ENCODE results near the gene FAM110C.

FAM110C gene

GRCh38 chr2:44748-45341 lies 1.5 kb downstream of the FAM110C start:
- H3K4me3 ChIP-seq (ENCODE audit: low read length in 2 of 2), result peak overlapping the region; percentile 75 to 93
- peaks cover 16 to 41% of the 10 kb centered on the region in 2 donors for H3K4me1 ChIP-seq (ENCODE audit: control insufficient read depth in 2 of 2, insufficient read depth in 2 of 2, low read length in 2 of 2)
- H3K27me3 ChIP-seq (ENCODE audit: control insufficient read depth in 2 of 2, insufficient read depth in 2 of 2, low read length in 2 of 2), result peaks cover 0 to 4% of the 10 kb centered on the region in 2 donors
- H3K36me3 ChIP-seq (ENCODE audit: control insufficient read depth in 2 of 2, insufficient read depth in 2 of 2, low read length in 2 of 2), result peaks cover 7 to 9% of the 10 kb centered on the region in 2 donors
- H3K9ac ChIP-seq (ENCODE audit: low read depth in 1 of 2, low read length in 2 of 2), result peak overlapping the region; percentile 68 to 94
- H3K9me3 ChIP-seq (ENCODE audit: control insufficient read depth in 2 of 2, low read length in 2 of 2), result no peaks in the 10 kb centered on the region
- peak overlapping the region; percentile 93 to 98 for H3K27ac ChIP-seq (ENCODE audit: low read depth in 2 of 2, low read length in 2 of 2)

- H3K27me3 ChIP-seq (ENCODE audit: control insufficient read depth in 2 of 2, insufficient read depth in 2 of 2, low read length in 2 of 2), result peaks cover 0 to 4% of the 10 kb centered on the region in 2 donors
- H3K36me3 ChIP-seq (ENCODE audit: control insufficient read depth in 2 of 2, insufficient read depth in 2 of 2, low read length in 2 of 2), result peaks cover 12 to 13% of the 10 kb centered on the region in 2 donors
- no peaks in the 10 kb centered on the region for H3K9me3 ChIP-seq (ENCODE audit: control insufficient read depth in 2 of 2, low read length in 2 of 2)
- H3K27ac ChIP-seq (ENCODE audit: low read depth in 2 of 2, low read length in 2 of 2), result peak overlapping the region; percentile 35 to 58
- H3K4me3 ChIP-seq (ENCODE audit: low read length in 2 of 2), result peak overlapping the region; percentile 64 to 75
- peaks cover 16 to 46% of the 10 kb centered on the region in 2 donors for H3K4me1 ChIP-seq (ENCODE audit: control insufficient read depth in 2 of 2, insufficient read depth in 2 of 2, low read length in 2 of 2)
- H3K9ac ChIP-seq (ENCODE audit: low read depth in 1 of 2, low read length in 2 of 2), result peak overlapping the region in 1 of 2 donors; percentile 94
Observed at GRCh38 chr2:42788-43187, 3.5 kb downstream of the FAM110C start.

GRCh38 chr2:40465-40864 lies 5.8 kb downstream of the FAM110C start:
- H3K9me3 ChIP-seq (ENCODE audit: control insufficient read depth in 2 of 2, low read length in 2 of 2), result no peaks in the 10 kb centered on the region
- peaks cover 0 to 4% of the 10 kb centered on the region in 2 donors for H3K27me3 ChIP-seq (ENCODE audit: control insufficient read depth in 2 of 2, insufficient read depth in 2 of 2, low read length in 2 of 2)
- H3K36me3 ChIP-seq (ENCODE audit: control insufficient read depth in 2 of 2, insufficient read depth in 2 of 2, low read length in 2 of 2), result peaks cover 12 to 20% of the 10 kb centered on the region in 2 donors
- peaks cover 18 to 55% of the 10 kb centered on the region in 2 donors for H3K4me1 ChIP-seq (ENCODE audit: control insufficient read depth in 2 of 2, insufficient read depth in 2 of 2, low read length in 2 of 2)
- H3K4me3 ChIP-seq (ENCODE audit: low read length in 2 of 2), result no peak overlapping the region
- no peak overlapping the region for H3K27ac ChIP-seq (ENCODE audit: low read depth in 2 of 2, low read length in 2 of 2)
- no peak overlapping the region for H3K9ac ChIP-seq (ENCODE audit: low read depth in 1 of 2, low read length in 2 of 2)

GRCh38 chr2:38155-38554 lies 8.2 kb downstream of the FAM110C start:
- Histone ChIP-seq H3K27ac (ENCODE audit: low read depth in 2 of 2, low read length in 2 of 2) (no peak overlapping the region), H3K4me3 (ENCODE audit: low read length in 2 of 2) (no peak overlapping the region)

GRCh38 chr2:36318-36717 lies 10.0 kb downstream of the FAM110C start:
- Histone ChIP-seq H3K4me3 (ENCODE audit: low read length in 2 of 2) (no peak overlapping the region), H3K4me1 (ENCODE audit: control insufficient read depth in 2 of 2, insufficient read depth in 2 of 2, low read length in 2 of 2) (peaks cover 19 to 62% of the 10 kb centered on the region in 2 donors), H3K36me3 (ENCODE audit: control insufficient read depth in 2 of 2, insufficient read depth in 2 of 2, low read length in 2 of 2) (peaks cover 10 to 20% of the 10 kb centered on the region in 2 donors), H3K27me3 (ENCODE audit: control insufficient read depth in 2 of 2, insufficient read depth in 2 of 2, low read length in 2 of 2) (no peaks in the 10 kb centered on the region), H3K9me3 (ENCODE audit: control insufficient read depth in 2 of 2, low read length in 2 of 2) (no peaks in the 10 kb centered on the region), H3K9ac (ENCODE audit: low read depth in 1 of 2, low read length in 2 of 2) (no peak overlapping the region), H3K27ac (ENCODE audit: low read depth in 2 of 2, low read length in 2 of 2) (peak overlapping the region; percentile 50 to 80)

More at GRCh38 chr2:38155-38554, 8.2 kb downstream of the FAM110C start:
- Histone ChIP-seq H3K4me1 (ENCODE audit: control insufficient read depth in 2 of 2, insufficient read depth in 2 of 2, low read length in 2 of 2) (peaks cover 21 to 68% of the 10 kb centered on the region in 2 donors), H3K9ac (ENCODE audit: low read depth in 1 of 2, low read length in 2 of 2) (no peak overlapping the region), H3K27me3 (ENCODE audit: control insufficient read depth in 2 of 2, insufficient read depth in 2 of 2, low read length in 2 of 2) (no peaks in the 10 kb centered on the region), H3K36me3 (ENCODE audit: control insufficient read depth in 2 of 2, insufficient read depth in 2 of 2, low read length in 2 of 2) (peaks cover 12 to 20% of the 10 kb centered on the region in 2 donors), H3K9me3 (ENCODE audit: control insufficient read depth in 2 of 2, low read length in 2 of 2) (no peaks in the 10 kb centered on the region)

GRCh38 chr2:35852-36251 lies 10.5 kb downstream of the FAM110C start:
- peak overlapping the region in 1 of 2 donors; percentile 17 for H3K4me3 ChIP-seq (ENCODE audit: low read length in 2 of 2)
- H3K27ac ChIP-seq (ENCODE audit: low read depth in 2 of 2, low read length in 2 of 2), result peak overlapping the region; percentile 77 to 80
- H3K9ac ChIP-seq (ENCODE audit: low read depth in 1 of 2, low read length in 2 of 2), result peak overlapping the region in 1 of 2 donors; percentile 40
- peaks cover 9 to 18% of the 10 kb centered on the region in 2 donors for H3K36me3 ChIP-seq (ENCODE audit: control insufficient read depth in 2 of 2, insufficient read depth in 2 of 2, low read length in 2 of 2)
- H3K9me3 ChIP-seq (ENCODE audit: control insufficient read depth in 2 of 2, low read length in 2 of 2), result no peaks in the 10 kb centered on the region
- no peaks in the 10 kb centered on the region for H3K27me3 ChIP-seq (ENCODE audit: control insufficient read depth in 2 of 2, insufficient read depth in 2 of 2, low read length in 2 of 2)
- H3K4me1 ChIP-seq (ENCODE audit: control insufficient read depth in 2 of 2, insufficient read depth in 2 of 2, low read length in 2 of 2), result peaks cover 19 to 58% of the 10 kb centered on the region in 2 donors

- no peaks in the 10 kb centered on the region for H3K27me3 ChIP-seq (ENCODE audit: control insufficient read depth in 2 of 2, insufficient read depth in 2 of 2, low read length in 2 of 2)
- H3K27ac ChIP-seq (ENCODE audit: low read depth in 2 of 2, low read length in 2 of 2), result peak overlapping the region; percentile 61 to 76
Observed at GRCh38 chr2:33620-34019, 12.7 kb downstream of the FAM110C start.

GRCh38 chr2:32068-32467 lies 14.2 kb downstream of the FAM110C start:
- H3K9ac ChIP-seq (ENCODE audit: low read depth in 1 of 2, low read length in 2 of 2), result no peak overlapping the region
- peaks cover 0 to under 1% of the 10 kb centered on the region in 2 donors for H3K36me3 ChIP-seq (ENCODE audit: control insufficient read depth in 2 of 2, insufficient read depth in 2 of 2, low read length in 2 of 2)
- peaks cover 19 to 50% of the 10 kb centered on the region in 2 donors for H3K4me1 ChIP-seq (ENCODE audit: control insufficient read depth in 2 of 2, insufficient read depth in 2 of 2, low read length in 2 of 2)
- H3K27ac ChIP-seq (ENCODE audit: low read depth in 2 of 2, low read length in 2 of 2), result no peak overlapping the region
- no peaks in the 10 kb centered on the region for H3K27me3 ChIP-seq (ENCODE audit: control insufficient read depth in 2 of 2, insufficient read depth in 2 of 2, low read length in 2 of 2)
- H3K4me3 ChIP-seq (ENCODE audit: low read length in 2 of 2), result no peak overlapping the region
- H3K9me3 ChIP-seq (ENCODE audit: control insufficient read depth in 2 of 2, low read length in 2 of 2), result no peaks in the 10 kb centered on the region

More at GRCh38 chr2:33620-34019, 12.7 kb downstream of the FAM110C start:
- Histone ChIP-seq H3K9me3 (ENCODE audit: control insufficient read depth in 2 of 2, low read length in 2 of 2) (no peaks in the 10 kb centered on the region), H3K9ac (ENCODE audit: low read depth in 1 of 2, low read length in 2 of 2) (no peak overlapping the region), H3K36me3 (ENCODE audit: control insufficient read depth in 2 of 2, insufficient read depth in 2 of 2, low read length in 2 of 2) (peaks cover 0 to 13% of the 10 kb centered on the region in 2 donors), H3K4me3 (ENCODE audit: low read length in 2 of 2) (peak overlapping the region in 1 of 2 donors; percentile 31), H3K4me1 (ENCODE audit: control insufficient read depth in 2 of 2, insufficient read depth in 2 of 2, low read length in 2 of 2) (peaks cover 19 to 63% of the 10 kb centered on the region in 2 donors)

- no peak overlapping the region for H3K27ac ChIP-seq (ENCODE audit: low read depth in 2 of 2, low read length in 2 of 2)
- H3K4me1 ChIP-seq (ENCODE audit: control insufficient read depth in 2 of 2, insufficient read depth in 2 of 2, low read length in 2 of 2), result peaks cover 17 to 31% of the 10 kb centered on the region in 2 donors
- H3K36me3 ChIP-seq (ENCODE audit: control insufficient read depth in 2 of 2, insufficient read depth in 2 of 2, low read length in 2 of 2), result no peaks in the 10 kb centered on the region
- H3K4me3 ChIP-seq (ENCODE audit: low read length in 2 of 2), result no peak overlapping the region
- H3K9ac ChIP-seq (ENCODE audit: low read depth in 1 of 2, low read length in 2 of 2), result no peak overlapping the region
- no peaks in the 10 kb centered on the region for H3K9me3 ChIP-seq (ENCODE audit: control insufficient read depth in 2 of 2, low read length in 2 of 2)
- H3K27me3 ChIP-seq (ENCODE audit: control insufficient read depth in 2 of 2, insufficient read depth in 2 of 2, low read length in 2 of 2), result no peaks in the 10 kb centered on the region
Observed at GRCh38 chr2:29253-29652, 17.1 kb downstream of the FAM110C start.

GRCh38 chr2:28406-28975 lies 17.8 kb downstream of the FAM110C start:
- no peaks in the 10 kb centered on the region for H3K36me3 ChIP-seq (ENCODE audit: control insufficient read depth in 2 of 2, insufficient read depth in 2 of 2, low read length in 2 of 2)
- H3K4me1 ChIP-seq (ENCODE audit: control insufficient read depth in 2 of 2, insufficient read depth in 2 of 2, low read length in 2 of 2), result peaks cover 14 to 28% of the 10 kb centered on the region in 2 donors
- no peaks in the 10 kb centered on the region for H3K9me3 ChIP-seq (ENCODE audit: control insufficient read depth in 2 of 2, low read length in 2 of 2)
- no peaks in the 10 kb centered on the region for H3K27me3 ChIP-seq (ENCODE audit: control insufficient read depth in 2 of 2, insufficient read depth in 2 of 2, low read length in 2 of 2)
- H3K9ac ChIP-seq (ENCODE audit: low read depth in 1 of 2, low read length in 2 of 2), result no peak overlapping the region
- H3K4me3 ChIP-seq (ENCODE audit: low read length in 2 of 2), result no peak overlapping the region
- H3K27ac ChIP-seq (ENCODE audit: low read depth in 2 of 2, low read length in 2 of 2), result no peak overlapping the region

Data from mucosa of rectum (tissue), 2 donors.